TTC549 (cell line): ENCODE results near the gene IPPK.
"Not testable (repeated sequence)": the region's sequence is repeated elsewhere in the genome, so short reads cannot be mapped to it uniquely, and the experiment has no call there.

Source experiments
- FAIRE-seq: peaks from 2 replicates; lab custom pipeline; 2012; peaks lifted over from hg19 to GRCh38; lab: Jason Lieb, UNC

The IPPK gene

DNA sequence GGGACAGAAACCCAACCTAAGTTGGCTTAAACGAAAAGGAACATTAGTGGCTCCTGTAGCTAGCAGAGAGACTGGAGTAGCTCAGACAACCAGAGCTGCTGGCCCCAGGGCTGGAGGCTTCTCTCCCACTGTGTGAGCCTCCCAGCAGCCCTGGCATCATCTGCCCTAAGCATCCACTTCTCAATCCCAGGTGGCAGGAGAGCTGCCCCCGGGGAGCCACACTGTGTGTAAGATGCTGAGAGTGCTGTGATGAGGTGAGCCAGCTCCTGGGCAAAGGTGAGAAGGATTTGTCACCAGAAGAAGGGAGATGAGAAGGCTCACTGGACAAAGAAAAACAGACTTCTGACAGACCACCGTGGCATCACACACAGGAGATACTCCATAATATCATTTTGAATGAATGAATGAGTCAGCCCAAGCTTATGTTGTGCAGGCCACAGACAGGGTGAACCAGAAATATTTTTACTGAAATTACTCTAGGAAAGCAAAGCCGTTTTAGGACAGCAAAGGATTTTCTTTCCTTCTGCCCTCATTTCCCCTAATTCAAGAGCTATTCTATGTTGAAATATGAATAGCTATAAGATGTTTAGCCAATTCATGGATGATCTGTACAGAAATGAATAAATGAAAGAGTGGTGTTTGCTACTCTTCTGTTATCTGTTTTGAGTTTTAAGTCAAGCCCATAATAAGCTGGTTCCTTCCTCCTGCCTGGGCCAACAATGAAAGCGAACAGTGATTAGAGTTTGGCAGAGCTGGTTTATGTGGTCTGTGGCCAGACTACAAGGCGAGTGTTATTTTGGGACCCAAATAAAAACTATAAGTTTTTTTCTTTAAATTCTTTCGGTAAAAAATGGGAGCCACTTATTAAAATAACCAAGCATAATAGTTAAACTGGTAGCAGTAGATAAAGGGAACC is 76.7 kb downstream of the IPPK start:
- no peak for FAIRE-seq

DNA sequence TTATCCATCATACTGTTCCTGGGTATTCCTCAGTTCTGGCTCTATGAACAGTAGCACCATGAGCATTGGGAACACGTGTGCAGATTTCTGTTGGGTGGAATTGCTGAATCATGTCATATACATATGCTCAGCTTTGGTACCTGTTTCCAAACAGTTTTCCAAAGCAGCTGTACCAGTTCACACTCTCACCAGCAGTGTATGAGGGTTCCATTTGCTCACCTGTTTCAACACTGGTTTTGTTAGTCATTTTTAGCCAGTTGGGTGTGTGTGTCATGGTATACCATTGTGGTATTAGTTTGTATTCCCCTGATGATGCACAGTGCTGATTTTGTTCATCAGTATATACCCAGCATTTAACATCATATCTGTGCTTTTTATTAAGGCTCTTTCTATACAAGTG is 77.4 kb downstream of the IPPK start:
- no peak for FAIRE-seq

DNA sequence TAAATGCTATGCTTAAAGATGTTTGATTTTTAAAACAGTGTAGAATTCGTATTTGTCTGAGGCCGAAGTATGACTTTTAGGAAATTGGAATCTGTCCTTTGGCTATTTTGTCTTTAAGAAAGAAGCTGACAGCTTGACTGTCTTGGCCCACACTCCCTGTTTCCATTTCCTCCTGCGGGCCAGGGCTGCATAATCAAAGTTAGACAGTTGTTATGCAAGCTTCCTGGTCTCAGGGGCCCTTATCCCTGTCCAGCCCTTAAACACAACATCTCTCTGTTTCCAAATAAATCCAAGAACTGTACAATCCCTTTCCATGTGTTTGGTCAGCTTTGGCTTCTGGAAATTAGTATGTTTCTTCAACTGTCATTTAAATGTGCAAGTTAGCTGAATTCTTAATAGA is 79.6 kb downstream of the IPPK start:
- FAIRE-seq, result no peak

DNA sequence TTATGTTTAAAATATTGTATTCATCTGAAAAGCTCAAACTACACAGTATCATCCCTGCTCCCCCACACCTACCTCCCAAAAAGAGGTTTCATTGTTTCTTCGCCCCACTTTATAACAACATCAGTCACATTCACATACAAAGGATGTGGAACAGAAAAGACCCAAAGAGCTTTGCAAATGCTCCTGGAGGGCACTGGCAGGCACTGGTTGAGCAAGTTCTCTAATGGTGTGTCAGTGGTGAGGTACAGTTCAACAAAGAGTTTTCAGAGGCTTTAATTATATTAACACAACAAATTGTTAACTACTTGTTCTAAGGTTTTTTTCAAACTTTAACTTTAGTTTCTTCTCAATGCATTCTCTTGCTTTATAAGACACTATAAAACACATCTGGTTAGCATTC is 80.0 kb downstream of the IPPK start:
- no peak for FAIRE-seq

- FAIRE-seq, result no peak
These were observed 93.8 kb downstream of the IPPK start for GRCh38 chr9:92576175-92576574.

DNA sequence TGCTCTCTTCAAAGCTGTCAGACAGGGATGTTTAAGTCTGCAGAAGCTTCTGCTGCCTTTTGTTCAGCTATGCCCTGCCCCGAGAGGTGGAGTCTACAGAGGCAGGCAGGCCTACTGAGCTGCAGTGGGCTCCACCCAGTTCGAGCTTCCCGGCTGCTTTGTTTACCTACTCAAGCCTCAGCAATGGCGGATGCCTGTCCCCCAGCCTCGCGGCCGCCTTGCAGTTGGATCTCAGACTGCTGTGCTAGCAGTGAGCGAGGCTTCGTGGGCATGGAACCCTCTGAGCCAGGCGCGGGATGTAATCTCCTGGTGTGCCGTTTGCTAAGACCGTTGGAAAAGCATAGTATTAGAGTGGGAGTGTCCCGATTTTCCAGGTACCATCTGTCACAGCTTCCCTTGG is 96.3 kb downstream of the IPPK start:
- FAIRE-seq, result not testable (repeated sequence)

GRCh38 chr9:92571871-92572270 is 98.1 kb downstream of the IPPK start:
- not testable (repeated sequence) for FAIRE-seq

- FAIRE-seq, result no peak
These were observed 104.9 kb downstream of the IPPK start for GRCh38 chr9:92564982-92565381.

GRCh38 chr9:92564504-92564903 is 105.4 kb downstream of the IPPK start:
- FAIRE-seq, result no peak
